Globus pallidus (tissue), 1 donor: ENCODE measurements around the gene CTBP2.

Experiments
- DNase-seq: peaks from one replicate; pipeline ENCODE4 v3.0.0-alpha.2; 2015; ENCODE audit warnings: low spot score

Gene CTBP2

GRCh38 chr10:124977161-124977560, 183.2 kb downstream of the CTBP2 start:
- no peak for DNase-seq

- DNase-seq = no peak
These were observed 184.3 kb downstream of the CTBP2 start for GRCh38 chr10:124975977-124976514.

- no peak for DNase-seq
These were observed 186.2 kb downstream of the CTBP2 start for GRCh38 chr10:124974131-124974530.

- no peak for DNase-seq
These were observed 187.7 kb downstream of the CTBP2 start for GRCh38 chr10:124972637-124973036.

GRCh38 chr10:124971276-124971675, 189.1 kb downstream of the CTBP2 start:
- DNase-seq = peak; percentile 31

- DNase-seq = no peak
These were observed 193.1 kb downstream of the CTBP2 start for GRCh38 chr10:124967255-124967654.

- no peak for DNase-seq
These were observed 194.4 kb downstream of the CTBP2 start for GRCh38 chr10:124966008-124966407.

GRCh38 chr10:124963866-124964720, 196.3 kb downstream of the CTBP2 start:
- DNase-seq = no peak

- DNase-seq = no peak
These were observed 197.9 kb downstream of the CTBP2 start for GRCh38 chr10:124962421-124962820.

GRCh38 chr10:124961248-124961570, 199.2 kb downstream of the CTBP2 start:
- no peak for DNase-seq

GRCh38 chr10:124959564-124959963, 200.8 kb downstream of the CTBP2 start:
- DNase-seq = no peak

- no peak for DNase-seq
These were observed 202.9 kb downstream of the CTBP2 start for GRCh38 chr10:124957404-124957947.

GRCh38 chr10:124956764-124957163, 203.6 kb downstream of the CTBP2 start:
- no peak for DNase-seq

GRCh38 chr10:124955868-124956267, 204.5 kb downstream of the CTBP2 start:
- no peak for DNase-seq

GRCh38 chr10:124955243-124955642, 205.1 kb downstream of the CTBP2 start:
- no peak for DNase-seq

- DNase-seq = no peak
These were observed 206.9 kb downstream of the CTBP2 start for GRCh38 chr10:124953421-124953820.

- DNase-seq = no peak
These were observed 208.2 kb downstream of the CTBP2 start for GRCh38 chr10:124952123-124952522.

- DNase-seq = no peak
These were observed 210.8 kb downstream of the CTBP2 start for GRCh38 chr10:124949543-124949942.

GRCh38 chr10:124946945-124947344, 213.4 kb downstream of the CTBP2 start:
- DNase-seq = no peak

GRCh38 chr10:124944982-124945381, 215.4 kb downstream of the CTBP2 start:
- DNase-seq = no peak

GRCh38 chr10:124943301-124944092, 216.9 kb downstream of the CTBP2 start:
- DNase-seq = no peak

- no peak for DNase-seq
These were observed 217.8 kb downstream of the CTBP2 start for GRCh38 chr10:124942317-124943169.
